ENCODE results near the gene NTRK3. TPM values are rescaled to one million over a fixed set of nuclear protein-coding genes. Genes with fewer than 3 reads are reported as not detected.

The NTRK3 gene
- total and polyA plus RNA-seq, 2 of the 8 experiments (the other 6 are each of a cell fraction or from before 2014, with no cell fraction given) = 4.5 to 6.8 TPM

DNA sequence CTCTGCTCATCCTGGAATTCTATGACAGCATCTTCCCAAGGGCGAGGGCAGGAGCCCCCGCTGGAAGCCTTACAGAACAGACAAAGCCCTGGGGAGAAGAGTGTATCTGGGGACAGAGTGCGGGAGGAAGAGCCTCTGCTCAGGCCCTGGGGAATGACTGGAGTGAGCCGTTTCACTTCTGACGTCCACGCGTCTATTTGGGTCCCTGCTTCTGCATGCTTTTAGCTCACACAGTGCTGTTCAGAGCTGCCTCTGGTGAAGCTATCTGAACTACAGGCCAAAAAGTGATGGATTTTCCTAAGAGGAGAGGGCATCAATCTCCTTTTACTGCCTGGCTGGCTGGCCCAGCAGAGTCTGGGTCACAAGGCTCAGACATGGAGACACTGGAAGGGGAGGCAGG is 311.8 kb downstream of the NTRK3 start (continued):
- TF ChIP-seq, protein P1, sequence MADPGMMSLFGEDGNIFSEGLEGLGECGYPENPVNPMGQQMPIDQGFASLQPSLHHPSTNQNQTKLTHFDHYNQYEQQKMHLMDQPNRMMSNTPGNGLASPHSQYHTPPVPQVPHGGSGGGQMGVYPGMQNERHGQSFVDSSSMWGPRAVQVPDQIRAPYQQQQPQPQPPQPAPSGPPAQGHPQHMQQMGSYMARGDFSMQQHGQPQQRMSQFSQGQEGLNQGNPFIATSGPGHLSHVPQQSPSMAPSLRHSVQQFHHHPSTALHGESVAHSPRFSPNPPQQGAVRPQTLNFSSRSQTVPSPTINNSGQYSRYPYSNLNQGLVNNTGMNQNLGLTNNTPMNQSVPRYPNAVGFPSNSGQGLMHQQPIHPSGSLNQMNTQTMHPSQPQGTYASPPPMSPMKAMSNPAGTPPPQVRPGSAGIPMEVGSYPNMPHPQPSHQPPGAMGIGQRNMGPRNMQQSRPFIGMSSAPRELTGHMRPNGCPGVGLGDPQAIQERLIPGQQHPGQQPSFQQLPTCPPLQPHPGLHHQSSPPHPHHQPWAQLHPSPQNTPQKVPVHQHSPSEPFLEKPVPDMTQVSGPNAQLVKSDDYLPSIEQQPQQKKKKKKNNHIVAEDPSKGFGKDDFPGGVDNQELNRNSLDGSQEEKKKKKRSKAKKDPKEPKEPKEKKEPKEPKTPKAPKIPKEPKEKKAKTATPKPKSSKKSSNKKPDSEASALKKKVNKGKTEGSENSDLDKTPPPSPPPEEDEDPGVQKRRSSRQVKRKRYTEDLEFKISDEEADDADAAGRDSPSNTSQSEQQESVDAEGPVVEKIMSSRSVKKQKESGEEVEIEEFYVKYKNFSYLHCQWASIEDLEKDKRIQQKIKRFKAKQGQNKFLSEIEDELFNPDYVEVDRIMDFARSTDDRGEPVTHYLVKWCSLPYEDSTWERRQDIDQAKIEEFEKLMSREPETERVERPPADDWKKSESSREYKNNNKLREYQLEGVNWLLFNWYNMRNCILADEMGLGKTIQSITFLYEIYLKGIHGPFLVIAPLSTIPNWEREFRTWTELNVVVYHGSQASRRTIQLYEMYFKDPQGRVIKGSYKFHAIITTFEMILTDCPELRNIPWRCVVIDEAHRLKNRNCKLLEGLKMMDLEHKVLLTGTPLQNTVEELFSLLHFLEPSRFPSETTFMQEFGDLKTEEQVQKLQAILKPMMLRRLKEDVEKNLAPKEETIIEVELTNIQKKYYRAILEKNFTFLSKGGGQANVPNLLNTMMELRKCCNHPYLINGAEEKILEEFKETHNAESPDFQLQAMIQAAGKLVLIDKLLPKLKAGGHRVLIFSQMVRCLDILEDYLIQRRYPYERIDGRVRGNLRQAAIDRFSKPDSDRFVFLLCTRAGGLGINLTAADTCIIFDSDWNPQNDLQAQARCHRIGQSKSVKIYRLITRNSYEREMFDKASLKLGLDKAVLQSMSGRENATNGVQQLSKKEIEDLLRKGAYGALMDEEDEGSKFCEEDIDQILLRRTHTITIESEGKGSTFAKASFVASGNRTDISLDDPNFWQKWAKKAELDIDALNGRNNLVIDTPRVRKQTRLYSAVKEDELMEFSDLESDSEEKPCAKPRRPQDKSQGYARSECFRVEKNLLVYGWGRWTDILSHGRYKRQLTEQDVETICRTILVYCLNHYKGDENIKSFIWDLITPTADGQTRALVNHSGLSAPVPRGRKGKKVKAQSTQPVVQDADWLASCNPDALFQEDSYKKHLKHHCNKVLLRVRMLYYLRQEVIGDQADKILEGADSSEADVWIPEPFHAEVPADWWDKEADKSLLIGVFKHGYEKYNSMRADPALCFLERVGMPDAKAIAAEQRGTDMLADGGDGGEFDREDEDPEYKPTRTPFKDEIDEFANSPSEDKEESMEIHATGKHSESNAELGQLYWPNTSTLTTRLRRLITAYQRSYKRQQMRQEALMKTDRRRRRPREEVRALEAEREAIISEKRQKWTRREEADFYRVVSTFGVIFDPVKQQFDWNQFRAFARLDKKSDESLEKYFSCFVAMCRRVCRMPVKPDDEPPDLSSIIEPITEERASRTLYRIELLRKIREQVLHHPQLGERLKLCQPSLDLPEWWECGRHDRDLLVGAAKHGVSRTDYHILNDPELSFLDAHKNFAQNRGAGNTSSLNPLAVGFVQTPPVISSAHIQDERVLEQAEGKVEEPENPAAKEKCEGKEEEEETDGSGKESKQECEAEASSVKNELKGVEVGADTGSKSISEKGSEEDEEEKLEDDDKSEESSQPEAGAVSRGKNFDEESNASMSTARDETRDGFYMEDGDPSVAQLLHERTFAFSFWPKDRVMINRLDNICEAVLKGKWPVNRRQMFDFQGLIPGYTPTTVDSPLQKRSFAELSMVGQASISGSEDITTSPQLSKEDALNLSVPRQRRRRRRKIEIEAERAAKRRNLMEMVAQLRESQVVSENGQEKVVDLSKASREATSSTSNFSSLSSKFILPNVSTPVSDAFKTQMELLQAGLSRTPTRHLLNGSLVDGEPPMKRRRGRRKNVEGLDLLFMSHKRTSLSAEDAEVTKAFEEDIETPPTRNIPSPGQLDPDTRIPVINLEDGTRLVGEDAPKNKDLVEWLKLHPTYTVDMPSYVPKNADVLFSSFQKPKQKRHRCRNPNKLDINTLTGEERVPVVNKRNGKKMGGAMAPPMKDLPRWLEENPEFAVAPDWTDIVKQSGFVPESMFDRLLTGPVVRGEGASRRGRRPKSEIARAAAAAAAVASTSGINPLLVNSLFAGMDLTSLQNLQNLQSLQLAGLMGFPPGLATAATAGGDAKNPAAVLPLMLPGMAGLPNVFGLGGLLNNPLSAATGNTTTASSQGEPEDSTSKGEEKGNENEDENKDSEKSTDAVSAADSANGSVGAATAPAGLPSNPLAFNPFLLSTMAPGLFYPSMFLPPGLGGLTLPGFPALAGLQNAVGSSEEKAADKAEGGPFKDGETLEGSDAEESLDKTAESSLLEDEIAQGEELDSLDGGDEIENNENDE (IDR thresholded peaks at IDR 0.05; ENCODE audit: insufficient replicate concordance, low read length) = no peak
- TF ChIP-seq CHD1 (IDR thresholded peaks at IDR 0.05; ENCODE audit: low read depth, low read length) = no peak
- TF ChIP-seq, protein P2, sequence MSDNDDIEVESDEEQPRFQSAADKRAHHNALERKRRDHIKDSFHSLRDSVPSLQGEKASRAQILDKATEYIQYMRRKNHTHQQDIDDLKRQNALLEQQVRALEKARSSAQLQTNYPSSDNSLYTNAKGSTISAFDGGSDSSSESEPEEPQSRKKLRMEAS (IDR thresholded peaks at IDR 0.05) = no peak
- no peak for TF ChIP-seq MAFK (IDR thresholded peaks at IDR 0.05; ENCODE audit: low read depth, low read length)
- no peak for TF ChIP-seq ZNF274 (IDR thresholded peaks at IDR 0.05; ENCODE audit: borderline replicate concordance, extremely low read depth, low read length)
- no peak for TF ChIP-seq HDAC6 (IDR thresholded peaks at IDR 0.05; ENCODE audit: low read depth, low read length)
- TF ChIP-seq, protein P3, sequence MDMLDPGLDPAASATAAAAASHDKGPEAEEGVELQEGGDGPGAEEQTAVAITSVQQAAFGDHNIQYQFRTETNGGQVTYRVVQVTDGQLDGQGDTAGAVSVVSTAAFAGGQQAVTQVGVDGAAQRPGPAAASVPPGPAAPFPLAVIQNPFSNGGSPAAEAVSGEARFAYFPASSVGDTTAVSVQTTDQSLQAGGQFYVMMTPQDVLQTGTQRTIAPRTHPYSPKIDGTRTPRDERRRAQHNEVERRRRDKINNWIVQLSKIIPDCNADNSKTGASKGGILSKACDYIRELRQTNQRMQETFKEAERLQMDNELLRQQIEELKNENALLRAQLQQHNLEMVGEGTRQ (IDR thresholded peaks at IDR 0.05; ENCODE audit: low read length) = no peak
- TF ChIP-seq, protein P4, sequence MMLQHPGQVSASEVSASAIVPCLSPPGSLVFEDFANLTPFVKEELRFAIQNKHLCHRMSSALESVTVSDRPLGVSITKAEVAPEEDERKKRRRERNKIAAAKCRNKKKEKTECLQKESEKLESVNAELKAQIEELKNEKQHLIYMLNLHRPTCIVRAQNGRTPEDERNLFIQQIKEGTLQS (IDR thresholded peaks at IDR 0.05; ENCODE audit: insufficient read depth, low read depth, low read length) = no peak
- no peak for TF ChIP-seq RXRA (IDR thresholded peaks at IDR 0.05; ENCODE audit: insufficient read depth, low read depth, low read length)
- no peak for TF ChIP-seq BRCA1 (IDR thresholded peaks at IDR 0.05; ENCODE audit: low read depth, low read length)
